ENCODE data around the gene MB.
A peak's percentile ranks its signal among the peaks of the same experiment; 100 is the strongest.

The MB gene

DNA sequence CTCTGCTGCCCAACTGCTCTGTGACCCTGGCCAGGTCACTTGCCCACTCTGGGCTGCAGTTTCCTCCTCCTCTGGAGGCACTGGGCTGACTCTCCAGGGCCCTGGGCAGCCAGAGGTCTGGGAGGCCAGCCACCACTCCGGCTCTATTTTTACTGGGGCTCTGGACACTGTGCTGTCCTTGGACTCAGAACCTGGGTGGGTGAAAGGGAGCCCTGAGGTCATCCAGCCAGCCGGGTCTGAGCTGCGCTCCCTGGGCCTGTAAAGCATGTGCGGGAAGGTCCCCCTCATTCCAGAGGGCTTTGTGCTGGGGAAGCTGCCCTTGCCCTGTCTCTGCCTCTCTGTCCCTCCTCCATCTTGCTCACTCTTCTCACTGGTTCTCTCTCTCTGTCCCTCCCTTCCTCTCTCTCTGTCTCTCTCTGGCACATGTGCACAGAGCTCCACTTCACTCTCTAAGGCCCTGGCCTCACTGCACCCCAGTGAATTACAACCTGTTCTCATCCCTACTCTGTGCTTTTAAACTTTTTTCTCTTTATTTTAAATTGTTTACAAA lies 24.6 kb downstream of the MB start:
- DNase-seq: no peak

DNA sequence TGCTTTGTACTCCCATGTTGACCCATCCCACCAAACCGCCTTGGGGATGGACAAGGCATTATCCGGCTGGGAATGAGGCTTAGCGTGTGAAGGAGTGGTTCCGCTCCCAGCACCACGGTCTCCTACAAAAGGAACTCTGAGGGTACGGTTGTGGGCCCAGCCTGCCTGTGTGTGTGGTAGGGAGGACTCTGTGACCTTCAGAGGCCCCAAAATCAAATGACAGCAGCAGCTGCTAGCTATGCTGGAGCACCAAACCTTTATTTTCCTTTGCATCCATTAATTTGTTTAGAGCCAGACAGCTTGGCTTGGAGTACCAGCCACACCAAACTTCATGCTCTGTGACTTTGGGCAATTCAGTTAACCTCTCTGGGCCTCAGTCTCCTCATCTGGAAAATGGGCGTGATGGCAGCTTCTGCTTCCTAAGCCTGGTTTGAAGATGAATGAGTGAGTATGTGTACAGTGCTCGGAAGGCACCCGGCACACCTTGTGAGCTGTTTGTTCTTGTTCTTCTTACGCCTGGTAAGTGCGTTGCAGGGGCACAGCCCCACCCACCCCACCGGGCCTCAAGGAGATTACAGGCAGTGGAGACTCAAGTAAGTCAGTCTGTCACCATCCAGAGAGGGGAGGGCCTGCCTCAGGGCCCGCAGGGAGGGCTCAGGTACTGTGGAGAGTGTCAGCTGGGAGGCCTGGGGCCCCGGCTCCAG lies 25.3 kb downstream of the MB start:
- DNase-seq: no peak

DNA sequence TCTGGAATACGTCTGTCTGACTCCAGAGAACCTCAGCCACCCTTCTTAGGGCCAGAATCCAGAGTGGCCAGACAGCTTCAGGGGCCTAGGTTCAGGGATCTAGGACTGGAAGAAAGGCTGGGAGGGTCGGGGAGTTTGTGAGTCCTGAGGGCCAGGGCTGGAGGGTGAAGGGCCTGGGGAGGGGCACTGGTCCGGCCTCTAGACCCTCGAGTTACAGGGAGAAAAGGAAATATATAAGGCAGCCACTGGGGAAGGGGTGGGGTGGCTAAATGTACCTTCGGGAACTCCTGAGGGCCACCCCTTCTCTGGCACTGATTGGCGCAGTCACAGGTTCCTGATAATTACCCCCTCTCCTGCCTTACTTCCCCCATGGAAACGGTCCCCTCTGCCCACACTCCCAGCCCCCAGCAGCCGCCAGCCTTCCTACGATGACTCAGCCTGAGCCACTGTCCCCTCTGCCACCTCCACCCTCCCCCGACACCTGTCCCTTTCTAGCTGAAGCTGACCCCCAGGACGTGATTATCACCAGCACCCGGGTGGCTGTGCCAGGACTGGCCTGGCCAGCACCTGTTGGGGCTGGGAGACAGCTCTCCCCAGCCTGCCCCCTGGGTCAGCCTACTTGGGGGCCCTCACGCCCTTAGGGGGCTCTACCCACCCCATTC lies 26.4 kb downstream of the MB start:
- no peak for DNase-seq

DNA sequence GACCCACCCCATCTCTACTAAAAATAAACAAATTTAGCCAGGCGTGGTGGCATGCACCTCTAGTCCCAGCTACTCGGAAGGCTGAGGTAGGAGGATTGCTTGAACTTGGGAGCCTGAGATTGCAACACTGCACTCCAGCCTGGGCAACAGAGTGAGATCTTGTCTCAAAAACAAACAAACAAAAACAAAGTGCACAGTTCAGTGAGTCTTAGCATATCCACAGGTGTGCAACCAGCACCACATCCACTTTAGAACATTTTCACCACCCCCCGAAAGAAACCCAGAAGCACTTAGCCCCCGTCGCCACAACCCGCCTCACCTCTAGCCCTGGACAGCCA lies 27.4 kb downstream of the MB start:
- no peak for DNase-seq

DNA sequence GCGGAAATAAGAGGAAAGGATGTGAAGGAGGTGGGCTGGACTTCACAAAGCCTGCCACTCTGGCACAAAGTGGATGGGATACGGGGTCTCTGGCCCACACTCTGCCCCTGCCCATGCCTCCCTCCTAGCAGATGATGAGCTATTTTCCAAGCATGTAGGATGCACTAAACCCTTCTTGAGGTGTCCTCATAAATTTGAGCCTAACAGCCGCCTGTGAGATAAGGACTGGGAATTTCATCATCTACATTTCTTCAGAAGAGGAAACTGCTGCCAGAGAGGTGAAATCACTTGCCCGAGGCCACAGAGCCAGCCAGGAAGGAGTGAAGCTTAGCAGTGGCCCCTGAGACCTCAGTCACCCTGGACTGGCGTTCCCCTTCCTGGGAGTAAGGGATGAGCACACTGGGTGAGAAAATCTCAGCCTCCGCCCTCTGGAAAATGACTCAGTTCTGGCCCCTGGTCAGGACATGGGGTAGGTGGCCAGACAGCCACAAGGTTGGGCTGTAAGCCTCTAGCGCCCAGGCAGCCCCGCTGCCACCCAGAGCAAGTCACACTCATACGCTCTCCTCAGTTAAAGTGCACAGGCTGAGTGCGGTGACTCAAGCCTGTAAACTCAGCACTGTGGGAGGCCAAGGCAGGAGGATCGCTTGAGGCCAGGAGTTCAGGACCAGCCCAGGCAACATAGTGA lies 27.9 kb downstream of the MB start:
- DNase-seq: no peak

DNA sequence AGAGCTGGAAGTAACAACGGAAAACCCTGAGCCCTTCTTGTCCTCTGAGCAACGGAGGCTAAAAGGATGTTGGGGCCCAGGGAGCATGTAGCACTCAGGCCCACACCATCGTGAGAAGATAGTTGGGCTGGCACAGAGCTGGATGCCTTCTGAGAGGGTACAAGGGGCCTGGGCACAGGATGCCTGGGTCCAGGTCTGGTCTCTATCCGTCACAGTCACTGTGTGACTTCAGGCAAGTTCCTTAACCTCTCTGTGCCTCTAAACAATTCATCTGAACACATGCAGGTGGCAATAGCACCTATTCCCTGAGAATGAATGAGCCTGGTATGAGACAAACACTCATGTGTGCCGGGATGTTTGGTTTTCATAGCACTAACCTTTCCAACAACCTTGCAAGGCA lies 29.2 kb downstream of the MB start:
- DNase-seq: no peak

DNA sequence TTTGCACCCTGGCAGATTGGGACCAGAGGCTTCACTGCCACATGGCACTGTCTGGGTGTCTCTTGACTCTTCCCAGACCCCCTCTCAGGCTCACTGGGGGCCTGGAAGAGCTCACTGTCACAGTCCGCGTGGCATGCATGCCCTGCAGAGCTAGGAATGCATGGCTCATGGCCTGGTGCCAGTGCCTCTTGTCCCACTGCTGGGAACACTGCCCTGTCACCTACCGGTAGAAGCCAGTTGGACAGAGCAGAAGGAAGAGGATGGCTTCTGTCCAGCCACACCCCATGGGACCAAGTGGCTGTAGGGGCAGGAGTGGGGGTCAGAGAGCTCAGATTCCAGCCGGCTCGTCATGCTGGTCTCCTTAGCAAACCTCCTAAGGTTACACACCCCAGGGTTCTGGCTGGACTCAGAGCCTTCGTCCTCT lies 29.7 kb downstream of the MB start:
- DNase-seq: no peak

DNA sequence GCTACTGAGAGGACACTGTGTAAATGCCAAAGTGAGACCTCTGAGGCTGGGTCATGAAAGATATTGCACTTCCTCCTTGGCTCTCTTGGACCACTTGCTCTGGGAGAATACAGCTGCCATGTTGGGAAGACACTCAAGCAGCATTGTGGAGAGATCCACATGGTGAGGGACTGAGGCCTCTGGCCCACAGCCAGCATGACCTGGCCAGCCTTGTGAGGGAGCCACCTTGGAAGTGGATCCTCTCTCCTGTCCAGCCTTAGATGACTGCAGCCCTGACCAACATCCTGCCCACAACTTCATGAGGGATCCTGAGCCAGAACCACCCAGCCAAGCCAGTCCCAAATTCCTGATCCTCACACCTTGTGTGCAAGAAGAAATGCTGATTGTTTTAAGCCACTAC lies 30.4 kb downstream of the MB start:
- no peak for DNase-seq

DNA sequence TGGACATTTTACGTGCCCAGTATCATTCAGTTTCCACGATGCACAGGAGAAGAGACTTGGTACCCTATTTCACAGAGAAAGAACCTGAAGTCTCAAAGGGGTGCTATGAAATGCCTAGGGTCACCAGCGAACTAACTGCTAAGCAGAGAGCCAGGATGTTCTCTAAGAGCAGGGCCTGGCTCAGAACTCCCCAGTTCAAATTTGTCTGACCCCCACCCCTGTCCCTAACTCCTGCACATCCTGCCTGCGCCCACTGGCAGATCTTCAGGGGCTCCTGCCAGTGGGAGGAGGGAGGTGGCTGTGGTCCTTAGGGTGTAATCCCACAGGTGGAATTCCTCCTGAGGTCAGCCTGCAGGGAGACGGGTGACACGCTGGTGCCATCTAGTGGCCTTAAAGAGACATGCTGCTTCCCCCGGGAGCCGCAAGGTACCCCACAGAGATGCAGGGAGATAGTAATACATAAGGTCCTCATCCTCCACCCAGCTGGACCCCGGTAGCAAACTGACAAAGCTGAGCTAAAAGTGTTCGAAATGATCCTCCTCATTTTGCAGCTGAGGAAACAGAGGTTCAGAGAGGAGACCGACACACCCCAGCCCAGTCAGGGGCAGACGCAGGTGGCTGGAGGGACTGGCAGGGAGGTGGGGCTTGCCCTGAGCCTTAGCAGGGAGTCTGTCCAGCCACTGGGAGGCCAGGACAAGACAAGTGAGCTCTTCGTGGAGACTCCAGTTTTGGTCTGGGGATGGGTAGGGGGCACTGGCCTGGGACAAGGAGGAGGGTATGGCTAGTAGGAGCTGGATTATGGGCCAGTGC lies 34.1 kb downstream of the MB start:
- DNase-seq: peak; percentile 15

DNA sequence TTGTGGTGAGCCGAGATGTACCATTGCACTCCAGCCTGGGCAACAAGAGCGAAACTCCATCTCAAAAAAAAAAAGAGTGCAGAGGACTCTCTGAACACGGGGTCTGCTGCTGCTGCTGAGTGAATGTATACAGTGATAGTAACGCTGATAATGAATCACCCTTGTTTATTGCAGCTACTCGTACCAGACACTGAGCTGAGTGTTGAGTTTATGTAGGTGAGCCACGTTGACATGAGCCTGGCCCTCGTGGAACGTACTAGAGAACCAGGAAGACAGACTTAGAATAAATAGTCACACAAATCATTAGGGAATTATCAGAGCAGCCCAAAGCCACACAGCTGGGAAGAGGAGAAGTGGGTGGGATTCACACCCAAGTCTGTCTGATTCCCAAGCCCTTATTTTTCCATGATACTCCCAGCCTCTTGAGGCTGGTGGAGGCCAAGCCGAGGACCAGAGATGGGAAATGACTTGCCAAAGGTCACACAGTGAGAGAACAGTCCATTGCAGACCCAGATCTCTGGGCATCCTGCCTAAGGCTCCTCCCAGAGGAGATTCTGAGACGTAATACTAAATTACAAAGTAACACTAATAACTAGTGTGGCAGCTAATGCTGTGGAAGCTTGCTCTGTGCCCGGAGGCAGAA lies 34.8 kb downstream of the MB start:
- no peak for DNase-seq

DNA sequence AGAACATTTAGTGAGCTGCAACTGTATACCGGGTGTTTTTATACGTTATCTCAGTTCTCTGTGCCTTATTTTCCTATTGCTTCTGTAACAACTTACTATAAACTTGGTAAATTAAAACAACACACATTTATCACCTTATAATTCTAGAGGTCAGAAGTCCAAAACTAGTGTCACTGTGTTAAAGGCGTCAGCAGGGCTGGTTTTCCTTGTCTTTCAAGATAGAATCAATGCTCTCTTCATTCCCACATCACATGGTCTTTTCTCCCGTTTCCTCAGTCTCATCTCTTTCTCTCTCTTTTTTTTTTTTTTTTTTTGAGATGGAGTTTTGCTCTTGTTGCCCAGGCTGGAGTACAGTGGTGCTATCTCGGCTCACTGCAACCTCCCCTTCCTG lies 36.1 kb downstream of the MB start:
- DNase-seq: no peak

DNA sequence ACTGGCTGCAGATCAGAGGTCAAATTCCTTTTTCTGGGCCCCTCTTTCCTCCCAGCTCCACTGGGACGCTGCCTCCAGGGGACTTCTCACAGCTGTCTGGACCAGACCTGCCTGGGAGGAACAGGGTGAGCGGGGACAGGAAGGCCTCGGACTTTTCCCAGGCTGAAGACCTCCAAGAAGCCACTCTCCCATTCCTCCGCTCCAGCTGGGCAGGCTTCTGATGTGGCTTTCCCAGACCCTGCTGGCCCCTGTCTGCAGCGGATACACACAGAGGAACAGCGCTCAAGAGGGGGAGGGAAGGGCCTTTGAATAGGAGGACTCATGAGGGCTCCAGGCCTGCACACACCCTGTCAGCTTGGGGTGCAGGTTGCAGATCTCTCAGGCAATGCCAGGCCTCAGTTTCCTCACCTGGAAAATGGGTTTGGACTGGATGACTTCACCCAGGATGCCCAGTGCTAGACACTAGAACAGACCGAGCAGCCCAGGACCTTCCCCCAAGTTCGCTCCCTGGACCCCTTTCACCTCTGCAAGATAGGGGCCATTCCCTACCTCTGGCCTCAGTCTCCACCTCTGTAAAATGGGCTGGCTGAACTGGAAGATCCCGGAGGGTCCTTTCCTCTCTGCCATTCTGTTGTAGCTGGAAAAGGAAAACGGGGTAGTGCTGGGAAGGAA lies 36.6 kb downstream of the MB start:
- DNase-seq: no peak

DNA sequence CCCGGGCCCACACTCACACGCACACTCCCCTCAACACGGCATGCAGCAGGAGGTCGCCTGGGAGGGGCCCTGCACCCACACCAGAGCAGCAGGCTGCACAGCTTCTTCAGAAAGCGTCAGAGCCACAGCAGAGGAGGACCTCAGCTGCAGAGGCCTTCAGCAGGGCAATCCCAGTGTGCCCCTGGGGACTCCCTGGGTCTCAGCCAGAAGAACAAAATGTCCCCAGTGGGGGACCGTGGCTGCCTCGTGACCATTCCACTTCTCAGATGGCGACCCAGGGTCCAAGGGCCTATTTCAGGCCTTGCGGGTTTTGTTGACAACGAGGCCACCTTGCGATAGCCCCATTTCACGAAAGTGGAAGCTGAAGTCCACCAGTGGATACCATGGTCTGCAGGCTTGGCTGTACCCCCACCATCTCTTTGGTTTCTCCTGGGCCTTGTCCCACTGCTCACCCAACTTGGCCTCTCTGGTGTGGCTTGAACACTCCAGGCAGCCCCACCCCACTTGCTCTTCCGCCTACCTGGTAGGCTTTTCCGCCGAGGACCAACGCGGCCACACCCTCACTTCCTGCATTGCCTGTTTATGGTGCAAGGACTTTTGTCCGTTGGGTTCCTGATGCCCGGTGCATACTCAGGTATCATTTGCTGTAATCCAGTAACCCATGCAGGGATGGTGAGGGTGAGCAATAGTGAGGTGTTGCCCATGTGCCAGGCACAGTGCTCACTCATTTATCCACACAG lies 38.1 kb downstream of the MB start:
- no peak for DNase-seq

DNA sequence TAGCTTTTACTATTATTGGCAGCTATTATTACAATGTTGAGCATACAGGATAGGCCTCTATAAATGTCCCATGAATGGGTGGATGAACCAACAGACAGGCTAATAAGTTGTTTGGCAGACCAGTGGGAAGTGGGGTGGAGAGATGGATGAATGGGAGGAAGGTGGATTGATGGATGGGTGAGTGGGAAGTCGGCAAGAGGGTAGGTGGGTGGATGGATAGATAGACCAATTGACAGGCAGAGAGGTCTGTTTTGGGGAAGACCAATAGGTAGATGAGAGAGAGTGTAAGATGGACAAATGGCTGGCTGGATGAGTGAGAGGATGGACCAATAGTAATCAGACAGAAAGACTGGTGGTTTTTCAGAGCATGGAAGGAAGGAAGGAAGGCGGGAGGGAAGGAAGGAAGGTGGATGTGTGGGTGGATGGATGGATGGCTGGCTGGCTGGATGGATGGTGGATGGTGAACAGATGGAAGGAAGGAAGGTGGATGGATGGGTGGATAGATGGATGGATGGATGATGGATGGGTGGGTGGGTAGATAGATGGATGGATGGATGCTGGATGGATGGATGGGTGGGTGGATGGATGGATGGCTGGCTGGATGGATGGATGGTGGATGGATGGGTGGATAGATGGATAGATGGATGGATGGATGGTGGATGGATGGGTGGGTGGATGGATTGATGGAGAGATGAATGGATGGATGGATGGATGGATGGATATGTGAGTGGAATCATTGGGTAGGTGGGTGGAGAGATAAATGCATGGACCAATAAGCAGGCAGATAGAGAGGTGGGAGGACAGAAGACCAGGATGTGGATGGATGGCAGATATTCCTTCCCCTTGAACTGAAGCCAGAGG lies 39.1 kb downstream of the MB start:
- no peak for DNase-seq

DNA sequence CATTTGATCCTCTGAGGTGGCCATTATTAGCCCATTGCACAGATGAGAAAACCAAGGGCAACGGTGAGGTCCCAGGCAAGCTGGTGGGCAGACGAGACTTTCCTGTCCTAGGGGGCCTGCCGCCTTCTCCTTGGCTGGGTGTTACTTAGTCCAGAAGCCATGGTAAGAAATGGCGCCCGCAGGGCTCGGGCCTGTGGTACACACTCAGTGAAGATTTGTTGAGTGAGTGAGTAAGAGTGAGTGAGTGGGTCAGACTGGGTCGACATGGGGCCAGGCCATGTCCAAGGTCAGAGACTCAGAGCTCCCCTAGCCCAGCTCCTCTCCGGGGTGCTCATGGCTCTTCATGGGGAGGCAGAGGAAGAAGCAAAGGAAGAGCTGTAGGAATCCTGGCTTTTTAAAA lies 40.5 kb downstream of the MB start:
- no peak for DNase-seq

DNA sequence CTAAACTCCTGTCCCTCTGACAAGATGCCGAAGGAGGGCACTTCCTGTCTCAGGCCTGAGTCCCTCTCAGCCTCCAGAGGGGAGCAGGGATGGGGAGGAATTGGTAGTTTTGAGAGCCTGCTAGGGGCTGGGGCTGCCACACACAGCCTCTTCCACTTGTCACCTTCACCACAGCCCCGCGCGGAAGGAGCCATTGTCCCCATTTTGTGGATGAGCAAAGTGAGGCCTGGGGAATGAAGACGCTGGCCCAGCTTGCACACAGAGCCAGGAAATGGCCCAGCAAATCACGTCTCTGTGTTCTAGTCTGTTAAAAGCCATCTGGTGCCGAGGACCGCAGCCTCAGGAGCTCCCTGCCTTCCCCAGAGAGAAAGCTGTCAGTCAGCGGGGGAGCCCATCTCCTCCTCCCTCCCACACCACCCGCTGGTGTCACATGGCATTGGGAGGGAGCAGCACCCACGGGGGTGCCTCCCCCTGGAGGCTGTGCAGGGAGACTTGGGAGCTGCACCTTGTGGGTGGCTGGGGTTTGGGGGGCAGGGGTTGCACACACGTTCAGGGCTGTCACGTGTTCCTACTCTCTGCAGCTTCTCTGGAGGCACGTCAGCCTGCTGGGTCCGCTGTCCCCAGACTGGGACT lies 41.9 kb downstream of the MB start:
- DNase-seq: no peak

DNA sequence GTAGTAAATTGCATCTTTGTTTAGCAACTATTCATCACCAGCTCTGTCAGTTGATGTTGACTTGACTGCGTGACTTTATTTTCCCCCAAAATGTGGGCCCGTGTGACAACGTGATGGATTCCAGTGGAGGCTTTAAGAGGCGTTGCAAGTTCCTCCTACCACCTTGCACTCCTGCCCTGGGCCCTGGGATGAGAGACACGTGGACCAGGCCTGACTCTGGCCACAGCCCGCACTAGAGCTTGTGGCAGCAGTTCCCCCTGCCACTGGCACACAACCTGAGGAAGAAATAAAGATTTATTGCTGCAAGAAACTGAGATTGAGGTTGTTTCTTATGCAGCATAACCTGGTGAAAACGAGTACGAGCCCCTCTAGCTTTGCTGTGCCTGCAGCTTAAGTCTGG lies 44.6 kb downstream of the MB start:
- no peak for DNase-seq

DNA sequence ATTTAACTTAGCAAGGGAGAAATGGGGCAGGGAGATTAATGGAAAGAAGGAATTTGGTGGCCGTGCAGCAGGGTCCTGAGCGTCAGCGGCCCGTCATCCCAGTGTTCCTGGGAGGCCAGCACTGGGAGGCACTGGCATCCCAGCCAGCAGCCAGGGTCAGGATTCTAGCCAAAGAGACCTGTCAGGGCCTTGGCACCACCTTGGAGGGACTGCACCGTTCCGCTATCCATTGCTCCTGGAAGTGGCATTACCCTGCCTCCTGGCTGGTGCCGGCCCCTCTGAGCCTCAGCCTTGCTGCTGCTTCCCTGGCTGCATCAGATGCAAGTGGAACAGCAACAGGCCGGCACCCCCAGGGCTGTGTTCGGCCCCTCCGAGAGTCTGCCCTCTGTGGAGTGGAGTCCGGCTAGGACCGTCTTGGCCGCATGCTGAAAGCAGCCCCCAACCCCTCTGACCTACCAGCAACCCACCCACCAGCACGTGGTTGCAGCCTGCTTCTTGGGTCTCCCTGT lies 46.4 kb downstream of the MB start:
- DNase-seq: no peak

DNA sequence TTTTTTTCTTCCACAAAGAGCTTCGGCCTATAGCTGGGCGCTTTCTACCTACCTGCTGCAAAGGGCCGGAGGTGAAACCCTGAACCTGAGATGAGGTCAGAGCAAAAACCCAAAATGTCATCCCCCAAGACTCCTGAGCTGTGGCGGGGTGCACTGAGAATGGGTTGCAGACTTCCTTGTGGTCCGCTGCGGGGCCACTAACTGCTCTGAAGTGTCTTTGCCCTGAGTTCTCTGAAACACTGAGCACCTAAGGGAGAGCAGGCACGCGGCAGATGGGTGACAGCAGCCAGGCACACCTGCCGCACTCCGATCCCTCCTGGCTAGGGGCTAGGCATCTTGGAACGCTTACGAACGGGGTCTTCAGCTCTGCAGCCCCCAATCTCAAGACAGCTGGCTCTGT lies 47.2 kb downstream of the MB start:
- DNase-seq: no peak
